Activated T-cell treated with anti-CD3 and anti-CD28 coated beads, Interleukin-2, amount 50 U/mL, for 48 hours (primary cell): Measurements from ENCODE around the gene BMP4.

Experiments used
- DNase-seq, 2 experiments: peaks; one replicate each; pipeline ENCODE4 v3.0.0-alpha.2; 2020

BMP4 gene

DNA sequence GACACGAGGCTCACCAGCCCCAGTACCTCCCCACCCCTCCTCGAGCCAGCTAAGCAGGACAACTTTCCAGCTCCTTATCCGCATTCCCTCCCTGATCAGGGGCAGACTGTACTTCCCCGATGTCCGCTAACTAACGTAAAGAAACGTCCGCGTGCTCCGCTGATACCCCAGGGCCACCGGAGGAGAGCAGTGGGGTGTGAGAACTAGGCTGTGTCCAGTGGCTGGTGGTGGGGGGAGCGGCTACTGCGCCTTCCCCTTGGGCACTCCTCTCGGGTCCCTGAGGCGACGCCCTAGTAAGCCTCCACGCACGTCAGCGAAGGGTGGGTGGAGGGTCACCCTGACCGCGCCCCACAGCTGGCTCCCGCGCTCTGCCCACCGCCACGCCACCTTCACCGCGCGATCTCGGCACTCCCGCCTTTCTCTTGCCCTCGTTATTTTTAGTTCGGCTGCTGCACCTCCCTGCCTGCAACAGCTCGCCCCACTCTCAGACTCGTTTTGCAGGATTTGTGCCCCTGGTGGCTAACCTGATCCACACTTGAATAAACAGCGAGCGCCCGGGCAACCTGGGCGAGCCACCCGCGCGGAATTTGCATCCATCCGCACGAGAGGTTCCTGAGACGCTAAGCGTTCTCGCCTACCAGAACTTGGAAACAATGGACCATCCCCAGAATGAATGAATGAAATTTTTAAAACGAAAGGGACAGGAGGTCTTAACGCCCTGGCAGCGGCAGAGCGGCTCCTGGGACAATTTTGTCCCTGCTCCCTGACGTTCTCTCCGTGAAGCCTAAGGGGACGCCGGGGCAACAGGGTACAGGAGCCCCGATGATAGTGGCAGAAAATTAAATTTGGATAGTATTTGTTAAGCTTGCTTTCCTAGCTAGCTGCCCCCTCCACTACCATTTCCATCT lies 6.9 kb upstream of the BMP4 start:
- DNase-seq = no peak

- no peak for DNase-seq
These were observed 6.3 kb upstream of the BMP4 start for GRCh38 chr14:53962953-53963319.

GRCh38 chr14:53958628-53959027 lies 2.0 kb upstream of the BMP4 start:
- DNase-seq = no peak

DNA sequence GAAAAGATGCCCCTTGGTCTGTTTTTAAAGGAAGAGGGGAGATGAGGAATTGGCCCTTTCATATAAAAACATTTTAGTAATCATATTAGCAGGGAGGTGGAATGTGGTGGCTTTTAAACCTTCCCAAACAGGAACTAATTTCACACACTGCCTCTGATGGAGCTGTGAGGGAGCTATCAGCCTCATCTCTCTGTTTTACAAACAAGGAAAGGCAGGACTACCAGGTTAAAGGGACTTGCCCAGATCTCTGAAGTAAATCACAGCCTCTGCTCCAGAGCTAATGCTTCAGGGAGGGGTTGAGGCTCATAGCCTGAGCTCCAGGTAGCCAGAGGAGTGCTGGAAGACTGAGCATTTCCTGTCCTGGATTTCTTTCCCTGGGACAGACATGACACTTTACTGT lies 1.1 kb upstream of the BMP4 start:
- DNase-seq = no peak

DNA sequence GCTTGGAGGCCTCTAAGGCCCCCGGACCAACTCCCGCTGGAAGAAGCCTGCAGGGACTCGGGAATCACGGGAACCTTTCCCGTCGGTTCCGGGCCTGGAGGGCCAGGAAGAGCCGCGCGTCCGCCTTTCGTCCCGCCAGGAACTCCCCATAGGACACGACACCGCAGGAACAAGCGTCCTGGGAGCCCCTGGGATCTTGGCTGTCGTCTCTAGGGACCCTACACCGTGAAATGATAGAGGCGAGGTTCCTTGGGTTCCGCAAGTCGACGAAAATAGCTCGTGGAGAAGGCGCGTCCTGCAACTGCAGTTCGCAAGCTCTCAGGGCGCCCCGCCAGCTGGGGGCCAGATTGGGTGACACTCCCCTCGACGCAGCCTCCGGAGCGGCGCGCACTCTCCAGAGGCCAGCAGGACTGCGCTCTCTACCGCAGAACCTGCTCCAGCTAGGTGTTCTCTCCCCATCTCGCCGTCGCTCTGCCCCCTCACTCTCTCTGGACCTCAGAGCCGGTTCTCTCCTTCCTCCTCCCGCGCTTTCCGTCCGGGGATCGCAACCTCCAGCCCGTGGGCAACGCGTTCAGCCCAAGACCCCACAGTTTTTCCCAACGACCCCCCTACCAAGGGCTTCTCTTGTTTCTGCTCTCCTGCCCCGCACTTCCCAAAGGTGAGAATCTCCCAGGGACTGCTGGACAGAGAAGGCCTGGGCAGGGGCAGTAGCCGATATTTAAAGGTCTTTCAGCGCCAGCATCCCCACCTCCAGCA lies 776 bp downstream of the BMP4 start:
- no peak for DNase-seq

DNA sequence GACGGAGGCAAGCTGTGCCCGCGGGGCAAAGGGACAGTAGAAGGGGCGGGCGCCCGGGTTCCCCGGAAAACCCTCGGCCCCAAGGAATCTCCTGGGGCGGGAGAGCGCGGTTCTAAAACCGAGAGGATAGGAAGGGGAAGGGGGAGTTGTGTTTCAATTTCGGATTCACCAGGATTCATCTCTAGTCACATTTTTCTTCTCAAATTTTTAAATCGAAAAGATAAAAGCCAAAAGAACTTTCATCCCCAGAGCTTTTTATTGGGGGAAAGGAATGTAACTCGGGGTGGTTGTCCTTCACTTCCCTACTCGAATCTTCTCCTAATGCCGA lies 1.4 kb downstream of the BMP4 start:
- DNase-seq = no peak

DNA sequence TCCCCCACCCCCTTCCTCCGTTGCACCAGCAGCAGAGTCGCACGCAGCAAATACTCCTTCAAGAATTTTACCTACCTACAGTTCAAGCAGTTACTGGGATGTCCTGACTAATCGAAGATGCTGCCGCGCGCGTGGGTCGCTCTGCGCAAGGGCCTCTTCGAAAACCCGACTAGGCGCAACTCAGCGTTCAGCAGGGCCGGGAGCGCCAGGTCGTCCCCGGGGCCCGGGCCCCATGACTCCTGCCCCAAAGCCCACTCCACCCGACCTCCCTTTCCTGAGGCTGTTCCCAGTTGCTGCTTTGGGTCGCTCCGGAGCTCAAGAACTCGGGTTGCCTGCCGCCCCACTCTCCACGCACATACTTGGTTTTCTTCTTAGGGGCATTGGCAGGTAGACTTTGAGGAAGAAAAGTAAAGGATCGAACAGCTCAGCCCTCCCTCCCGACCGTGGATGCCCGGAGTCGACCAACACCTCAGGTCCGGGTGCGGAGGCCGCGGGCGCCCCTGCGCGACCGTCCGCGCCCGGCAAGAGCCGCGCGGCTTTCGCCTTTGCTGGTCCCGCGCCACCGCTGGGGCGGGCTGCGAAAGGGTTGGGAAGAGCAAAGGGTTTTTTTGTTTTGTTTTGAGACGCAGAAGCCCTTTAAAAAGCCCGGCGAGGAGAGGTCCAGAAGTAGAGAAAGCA lies 1.9 kb downstream of the BMP4 start:
- DNase-seq = peak in 1 of 2 experiments; percentile 23

- DNase-seq = peak; percentile 34 to 35
These were observed 2.6 kb downstream of the BMP4 start for GRCh38 chr14:53953828-53954550.

DNA sequence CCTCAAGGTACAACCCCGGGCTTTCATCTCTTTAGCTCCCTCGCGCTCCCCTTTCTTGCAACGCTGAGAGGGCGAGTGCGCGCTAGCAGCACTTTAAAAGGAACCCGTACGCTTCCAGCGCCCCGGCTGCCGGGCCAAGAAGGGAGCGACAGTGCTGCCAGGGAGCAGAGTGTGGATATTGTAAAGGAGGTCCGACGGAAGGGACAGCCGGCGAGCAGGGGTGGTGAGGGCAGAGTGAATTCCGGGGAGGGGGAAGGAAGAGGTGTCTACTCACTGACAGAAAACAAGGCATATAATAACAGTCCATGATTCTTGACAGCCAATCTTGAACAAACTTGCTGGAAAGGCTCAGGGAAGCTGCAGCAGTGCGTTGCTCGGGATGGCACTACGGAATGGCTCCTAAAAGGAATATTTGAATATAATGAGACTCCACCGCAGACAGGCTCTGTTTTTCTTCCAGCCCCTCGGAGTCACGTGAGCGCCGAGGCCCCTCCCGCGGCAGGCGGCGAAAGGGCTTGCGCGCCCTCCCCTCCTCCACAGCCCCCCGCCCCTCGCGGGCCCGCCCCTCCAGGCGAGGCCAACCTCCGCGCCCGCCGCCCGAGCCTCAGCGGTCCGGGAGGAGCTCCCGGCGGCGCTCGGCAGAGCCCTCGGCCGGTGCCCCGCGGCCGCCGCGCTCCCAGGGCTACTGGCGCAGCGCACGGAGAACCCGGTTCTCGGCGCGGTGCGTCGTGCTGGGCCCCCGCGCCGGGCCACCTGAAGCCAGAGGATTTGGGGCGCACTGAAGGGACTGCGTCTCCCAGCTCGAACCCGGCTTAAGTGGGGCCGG lies 3.4 kb downstream of the BMP4 start:
- peak; percentile 31 to 32 for DNase-seq

- DNase-seq = no peak
These were observed 4.1 kb downstream of the BMP4 start for GRCh38 chr14:53952533-53952932.

GRCh38 chr14:53951627-53952303 lies 4.9 kb downstream of the BMP4 start:
- no peak for DNase-seq

DNA sequence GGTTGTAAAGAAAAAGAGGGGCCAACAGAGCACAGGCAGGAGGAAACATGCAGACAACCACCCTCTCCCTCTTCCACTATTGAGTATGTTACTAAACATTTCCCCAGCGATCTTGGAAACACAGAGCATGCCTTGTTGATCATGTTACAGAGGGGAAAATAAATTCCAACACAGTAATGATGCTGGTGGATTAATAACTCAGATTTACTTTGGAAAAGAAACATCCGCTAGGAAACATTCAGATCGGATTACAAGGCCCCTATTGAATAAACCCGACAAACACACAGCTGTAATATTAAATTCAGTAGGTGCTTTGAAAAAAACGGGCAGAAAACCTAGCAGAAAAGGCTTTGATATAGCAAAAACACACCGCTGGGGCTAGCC lies 5.4 kb downstream of the BMP4 start:
- DNase-seq = no peak

DNA sequence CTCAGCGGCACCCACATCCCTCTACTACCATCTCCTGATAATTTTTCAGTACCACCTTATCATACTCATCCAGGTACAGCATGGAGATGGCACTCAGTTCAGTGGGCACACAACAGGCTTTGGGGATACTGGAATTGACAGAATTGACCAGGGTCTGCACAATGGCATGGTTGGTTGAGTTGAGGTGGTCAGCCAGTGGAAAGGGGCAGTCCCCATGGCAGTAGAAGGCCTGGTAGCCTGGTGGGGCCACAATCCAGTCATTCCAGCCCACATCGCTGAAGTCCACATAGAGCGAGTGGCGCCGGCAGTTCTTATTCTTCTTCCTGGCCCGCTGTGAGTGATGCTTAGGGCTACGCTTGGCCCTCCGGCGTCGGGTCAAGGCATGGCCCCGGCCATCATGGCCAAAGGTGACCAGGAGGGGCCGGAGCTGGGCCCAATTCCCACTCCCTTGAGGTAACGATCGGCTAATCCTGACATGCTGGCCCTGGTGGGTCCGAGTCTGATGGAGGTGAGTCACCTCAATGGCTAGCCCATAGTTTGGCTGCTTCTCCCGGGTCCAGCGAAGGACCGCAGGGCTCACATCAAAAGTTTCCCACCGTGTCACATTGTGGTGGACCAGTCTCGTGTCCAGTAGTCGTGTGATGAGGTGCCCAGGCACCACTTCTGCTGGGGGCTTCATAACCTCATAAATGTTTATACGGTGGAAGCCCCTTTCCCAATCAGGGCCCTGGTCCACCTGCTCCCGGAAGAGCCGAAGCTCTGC lies 6.4 kb downstream of the BMP4 start:
- DNase-seq = no peak

DNA sequence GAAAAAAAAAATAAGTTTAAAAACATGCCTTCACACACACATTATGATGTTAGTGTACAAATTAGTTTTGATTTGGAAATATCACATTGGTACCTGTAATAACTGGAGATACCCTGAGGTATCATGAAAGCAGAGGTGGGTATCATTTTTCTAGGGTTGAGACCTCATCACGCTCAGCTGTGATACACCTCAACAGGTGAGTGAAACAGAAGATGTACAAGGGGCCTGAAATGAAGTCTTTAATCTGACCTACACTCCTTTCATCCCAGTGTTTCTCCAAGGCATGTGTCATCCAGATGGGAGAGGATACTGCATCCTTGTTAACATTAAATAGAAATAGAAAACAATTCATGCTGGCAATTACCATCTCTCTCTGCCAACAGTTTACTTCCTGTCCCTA lies 7.4 kb downstream of the BMP4 start:
- no peak for DNase-seq

- DNase-seq = no peak
These were observed 8.3 kb downstream of the BMP4 start for GRCh38 chr14:53948205-53948884.

DNA sequence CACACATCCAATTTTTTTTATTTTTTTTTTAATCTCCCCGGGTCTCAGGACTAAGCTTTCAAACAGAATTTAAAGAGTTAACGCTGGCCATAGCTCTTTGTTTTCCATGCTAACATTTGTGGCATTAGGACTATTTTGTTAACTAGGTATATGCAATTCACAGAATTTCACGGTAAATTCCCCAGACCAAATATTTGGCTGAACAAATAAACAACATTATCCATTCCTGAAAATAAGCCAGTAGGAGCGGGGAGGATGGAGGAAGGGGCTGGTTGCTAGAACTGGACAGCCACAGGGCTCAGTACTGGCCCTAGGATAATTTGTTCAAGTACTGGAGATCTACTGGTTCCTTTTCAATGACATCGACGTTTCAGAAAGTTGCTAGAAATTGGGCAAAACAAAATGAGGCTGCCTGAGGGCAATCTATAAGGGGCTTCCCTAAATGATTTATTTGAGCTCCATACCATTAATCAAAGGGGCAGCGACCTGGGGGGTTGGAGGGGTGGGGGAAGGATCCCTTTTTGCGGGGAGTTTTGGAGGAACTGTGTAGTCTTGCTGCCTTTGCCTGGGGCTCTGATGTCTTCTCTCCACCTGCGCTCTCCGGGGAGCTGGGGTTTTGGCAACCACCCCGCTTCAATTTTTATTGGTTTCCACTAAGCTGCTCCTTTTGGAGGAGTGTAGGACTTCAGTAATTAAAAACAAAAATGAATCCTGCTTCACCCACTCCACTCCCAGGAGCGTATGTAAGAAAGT lies 9.0 kb downstream of the BMP4 start:
- no peak for DNase-seq

GRCh38 chr14:53947094-53947445 lies 9.6 kb downstream of the BMP4 start:
- no peak for DNase-seq

GRCh38 chr14:53946404-53947093 lies 10.1 kb downstream of the BMP4 start:
- no peak for DNase-seq

- no peak for DNase-seq
These were observed 10.6 kb downstream of the BMP4 start for GRCh38 chr14:53946071-53946403.
